HCT116 (cell line): ENCODE results near the gene SOX15.
A peak's percentile ranks its signal among the peaks of the same experiment; 100 is the strongest.

ENCODE experiments used
- ELF1 ChIP-seq: IDR thresholded peaks from 2 replicates; pipeline ENCODE4 v1.6.1; 2012; ENCODE audit warnings: low read depth, borderline replicate concordance
- POLR2A ChIP-seq: IDR thresholded peaks from 2 replicates; pipeline ENCODE4 v1.7.0; 2011; ENCODE audit warnings: borderline replicate concordance; ENCODE audit not compliant: insufficient read depth, insufficient read length; ENCODE audit errors: extremely low read depth
- POLR2AphosphoS5 ChIP-seq: IDR thresholded peaks from 2 replicates; pipeline ENCODE4 v1.6.1; 2011; ENCODE audit warnings: mild to moderate bottlenecking, low read depth, low read length, moderate library complexity
- RAD21 ChIP-seq: IDR thresholded peaks from 2 replicates; pipeline ENCODE4 v1.6.1; 2012; ENCODE audit warnings: low read depth, mild to moderate bottlenecking
- TF ChIP-seq, protein P1 (sequence below), 3 experiments: fragments of 200-600 bp in 1 of 3; sonication (generic) in 1 of 3; IDR thresholded peaks in 2 of 3; conservative IDR thresholded peaks in 1 of 3; 2 replicates each; pipeline ENCODE4 v1.5.1; 2012 to 2017; ENCODE audit warnings: low read depth in 2 of 3, low read length in 2 of 3, antibody characterized with exemption in 1 of 3, borderline replicate concordance in 1 of 3, control low read depth in 1 of 3, mild to moderate bottlenecking in 1 of 3, mixed read lengths in 1 of 3, mixed run types in 1 of 3, moderate library complexity in 1 of 3; ENCODE audit not compliant: insufficient read depth in 1 of 3
- TF ChIP-seq, protein P2 (sequence below): IDR thresholded peaks from 2 replicates; pipeline ENCODE4 v1.6.1; 2012; ENCODE audit warnings: low read depth
- TF ChIP-seq, protein P3 (sequence below): IDR thresholded peaks from 2 replicates; pipeline ENCODE4 v1.6.1; 2012

DNA sequence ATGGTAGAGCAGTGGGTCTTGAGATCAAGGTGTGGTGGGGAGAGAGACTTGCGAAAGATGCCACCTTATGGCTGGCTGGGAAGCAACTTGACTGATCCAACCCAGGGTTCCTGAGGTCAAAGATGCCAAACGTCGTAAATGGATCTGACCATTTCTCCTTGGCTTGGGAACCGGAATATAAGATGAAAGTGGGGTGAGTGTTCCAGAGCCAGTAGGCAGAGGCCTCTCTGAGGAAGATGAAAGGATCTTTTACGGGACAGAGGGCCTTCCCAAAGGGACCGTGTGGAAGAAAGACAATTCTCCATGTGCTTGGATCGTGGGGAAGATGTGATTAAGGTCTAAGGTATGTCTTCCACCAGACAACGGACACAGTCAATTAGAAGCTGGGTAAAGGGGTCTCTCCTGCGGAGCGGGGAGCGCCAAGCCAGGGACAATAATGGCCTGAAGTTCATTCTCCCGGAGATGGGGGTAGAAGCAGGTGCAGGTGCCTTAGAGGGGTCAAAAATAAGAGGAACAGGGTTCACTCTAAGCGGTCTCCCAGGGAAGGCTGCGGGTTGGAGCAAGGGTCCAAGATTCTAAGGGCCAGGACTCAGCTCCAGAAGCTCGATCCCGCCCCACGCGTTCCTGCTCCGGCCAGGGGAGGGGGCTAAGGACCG is 24.0 kb upstream of the SOX15 start:
- TF ChIP-seq, protein P1, sequence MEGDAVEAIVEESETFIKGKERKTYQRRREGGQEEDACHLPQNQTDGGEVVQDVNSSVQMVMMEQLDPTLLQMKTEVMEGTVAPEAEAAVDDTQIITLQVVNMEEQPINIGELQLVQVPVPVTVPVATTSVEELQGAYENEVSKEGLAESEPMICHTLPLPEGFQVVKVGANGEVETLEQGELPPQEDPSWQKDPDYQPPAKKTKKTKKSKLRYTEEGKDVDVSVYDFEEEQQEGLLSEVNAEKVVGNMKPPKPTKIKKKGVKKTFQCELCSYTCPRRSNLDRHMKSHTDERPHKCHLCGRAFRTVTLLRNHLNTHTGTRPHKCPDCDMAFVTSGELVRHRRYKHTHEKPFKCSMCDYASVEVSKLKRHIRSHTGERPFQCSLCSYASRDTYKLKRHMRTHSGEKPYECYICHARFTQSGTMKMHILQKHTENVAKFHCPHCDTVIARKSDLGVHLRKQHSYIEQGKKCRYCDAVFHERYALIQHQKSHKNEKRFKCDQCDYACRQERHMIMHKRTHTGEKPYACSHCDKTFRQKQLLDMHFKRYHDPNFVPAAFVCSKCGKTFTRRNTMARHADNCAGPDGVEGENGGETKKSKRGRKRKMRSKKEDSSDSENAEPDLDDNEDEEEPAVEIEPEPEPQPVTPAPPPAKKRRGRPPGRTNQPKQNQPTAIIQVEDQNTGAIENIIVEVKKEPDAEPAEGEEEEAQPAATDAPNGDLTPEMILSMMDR (IDR thresholded peaks at IDR 0.05 in 2 of 3, conservative IDR thresholded peaks at IDR 0.05 in 1 of 3; ENCODE audit: borderline replicate concordance in 1 of 3, insufficient read depth in 1 of 3, low read depth in 2 of 3, low read length in 2 of 3): no peak
- TF ChIP-seq POLR2AphosphoS5 (no peak), RAD21 (no peak), POLR2A (no peak), ELF1 (no peak)
- TF ChIP-seq, protein P2, sequence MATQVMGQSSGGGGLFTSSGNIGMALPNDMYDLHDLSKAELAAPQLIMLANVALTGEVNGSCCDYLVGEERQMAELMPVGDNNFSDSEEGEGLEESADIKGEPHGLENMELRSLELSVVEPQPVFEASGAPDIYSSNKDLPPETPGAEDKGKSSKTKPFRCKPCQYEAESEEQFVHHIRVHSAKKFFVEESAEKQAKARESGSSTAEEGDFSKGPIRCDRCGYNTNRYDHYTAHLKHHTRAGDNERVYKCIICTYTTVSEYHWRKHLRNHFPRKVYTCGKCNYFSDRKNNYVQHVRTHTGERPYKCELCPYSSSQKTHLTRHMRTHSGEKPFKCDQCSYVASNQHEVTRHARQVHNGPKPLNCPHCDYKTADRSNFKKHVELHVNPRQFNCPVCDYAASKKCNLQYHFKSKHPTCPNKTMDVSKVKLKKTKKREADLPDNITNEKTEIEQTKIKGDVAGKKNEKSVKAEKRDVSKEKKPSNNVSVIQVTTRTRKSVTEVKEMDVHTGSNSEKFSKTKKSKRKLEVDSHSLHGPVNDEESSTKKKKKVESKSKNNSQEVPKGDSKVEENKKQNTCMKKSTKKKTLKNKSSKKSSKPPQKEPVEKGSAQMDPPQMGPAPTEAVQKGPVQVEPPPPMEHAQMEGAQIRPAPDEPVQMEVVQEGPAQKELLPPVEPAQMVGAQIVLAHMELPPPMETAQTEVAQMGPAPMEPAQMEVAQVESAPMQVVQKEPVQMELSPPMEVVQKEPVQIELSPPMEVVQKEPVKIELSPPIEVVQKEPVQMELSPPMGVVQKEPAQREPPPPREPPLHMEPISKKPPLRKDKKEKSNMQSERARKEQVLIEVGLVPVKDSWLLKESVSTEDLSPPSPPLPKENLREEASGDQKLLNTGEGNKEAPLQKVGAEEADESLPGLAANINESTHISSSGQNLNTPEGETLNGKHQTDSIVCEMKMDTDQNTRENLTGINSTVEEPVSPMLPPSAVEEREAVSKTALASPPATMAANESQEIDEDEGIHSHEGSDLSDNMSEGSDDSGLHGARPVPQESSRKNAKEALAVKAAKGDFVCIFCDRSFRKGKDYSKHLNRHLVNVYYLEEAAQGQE: no peak
- TF ChIP-seq, protein P3, sequence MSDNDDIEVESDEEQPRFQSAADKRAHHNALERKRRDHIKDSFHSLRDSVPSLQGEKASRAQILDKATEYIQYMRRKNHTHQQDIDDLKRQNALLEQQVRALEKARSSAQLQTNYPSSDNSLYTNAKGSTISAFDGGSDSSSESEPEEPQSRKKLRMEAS: peak; percentile 39; the same call in 1 of the 2 replicates
